ENCODE measurements around the gene TBC1D3B.
"Not testable (repeated sequence)": the region's sequence is repeated elsewhere in the genome, so short reads cannot be mapped to it uniquely, and the experiment has no call there.

The TBC1D3B gene

GRCh38 chr17:36212272-36212605, 35.8 kb upstream of the TBC1D3B start:
- in situ Hi-C loops (cut with MboI; ENCODE audit: low sequenced_read_pairs, unreplicated experiment) = no loop called here
- TF ChIP-seq CTCF (IDR thresholded peaks at IDR 0.05; ENCODE audit: borderline replicate concordance, control extremely low read depth, extremely low read depth, insufficient read depth, missing control alignments) = no peak

DNA sequence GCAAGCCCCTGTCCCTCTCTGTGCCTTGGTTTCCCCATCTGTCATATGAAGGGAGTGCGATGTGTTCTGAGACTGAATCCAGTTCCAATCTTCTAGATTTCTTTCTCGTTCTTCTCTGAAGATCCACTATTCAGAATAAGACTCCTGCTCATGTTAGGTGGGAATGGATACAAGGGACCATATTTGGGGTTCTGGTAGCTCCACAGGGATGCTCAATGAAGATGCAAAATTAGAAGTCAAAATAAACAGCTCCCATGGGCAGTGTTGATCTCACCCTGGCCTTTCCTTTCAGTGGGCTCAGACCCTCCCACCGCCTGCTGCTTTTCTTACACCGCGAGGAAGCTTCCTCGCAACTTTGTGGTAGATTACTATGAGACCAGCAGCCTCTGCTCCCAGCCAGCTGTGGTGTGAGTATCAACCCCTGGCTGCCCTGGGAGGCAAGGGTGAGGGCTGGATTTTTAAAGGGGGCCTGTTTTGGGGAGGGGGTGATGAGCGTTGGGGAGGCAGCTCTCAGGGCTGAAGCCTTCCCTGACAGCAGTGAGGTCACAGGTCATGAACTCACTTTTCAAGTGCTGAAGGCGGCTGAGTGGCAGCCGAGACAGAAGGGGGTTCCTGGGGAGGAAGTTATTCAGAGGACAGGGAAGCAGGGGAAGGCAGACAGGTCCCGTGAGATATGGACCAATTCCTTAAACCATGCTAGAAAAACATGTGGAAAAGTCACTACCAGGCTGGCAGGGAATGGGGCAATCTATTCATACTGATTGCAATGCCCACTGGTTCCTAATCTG, 35.2 kb upstream of the TBC1D3B start:
- in situ Hi-C loops (cut with MboI; ENCODE audit: low sequenced_read_pairs, unreplicated experiment) = not testable (repeated sequence)

More at GRCh38 chr17:36212272-36212605, 35.8 kb upstream of the TBC1D3B start:
- DNase-seq (ENCODE audit: low spot score) = no peak

GRCh38 chr17:36210439-36211211, 34.2 kb upstream of the TBC1D3B start, which contains the start of gene CCL4L2:
TSS of gene CCL4L2 (plus strand) at chr17:36211063.
- DNase-seq (ENCODE audit: low spot score); in situ Hi-C loops (cut with MboI; ENCODE audit: low sequenced_read_pairs, unreplicated experiment): not testable (repeated sequence)

More for the DNA sequence above, 35.2 kb upstream of the TBC1D3B start:
- DNase-seq (ENCODE audit: low spot score) = not testable (repeated sequence)

GRCh38 chr17:36209575-36209974, 33.1 kb upstream of the TBC1D3B start:
- in situ Hi-C loops (cut with MboI; ENCODE audit: low sequenced_read_pairs, unreplicated experiment) = no loop called here
- no peak for TF ChIP-seq CTCF (IDR thresholded peaks at IDR 0.05; ENCODE audit: borderline replicate concordance, control extremely low read depth, extremely low read depth, insufficient read depth, missing control alignments)

DNA sequence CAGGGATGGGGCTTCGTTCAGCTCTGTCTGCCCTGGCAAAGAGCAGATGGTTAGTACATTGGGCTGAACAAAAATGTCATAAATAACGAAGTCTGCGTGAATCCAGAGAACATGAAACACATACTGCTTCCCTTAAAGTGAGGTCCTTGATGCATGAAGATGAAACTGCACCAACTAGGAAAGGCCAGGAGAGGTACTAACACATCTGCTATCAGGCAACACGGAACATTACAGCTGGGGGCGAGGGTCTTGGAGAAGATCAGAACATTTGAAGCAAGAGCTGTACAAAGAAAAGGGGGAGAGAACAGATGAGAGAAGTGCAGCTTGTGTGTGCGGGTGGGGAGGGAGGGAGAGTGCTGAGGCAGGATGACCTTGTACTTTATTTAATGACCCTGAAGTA, 30.9 kb upstream of the TBC1D3B start:
- in situ Hi-C loops (cut with MboI; ENCODE audit: low sequenced_read_pairs, unreplicated experiment); DNase-seq (ENCODE audit: low spot score): not testable (repeated sequence)

More at GRCh38 chr17:36209575-36209974, 33.1 kb upstream of the TBC1D3B start:
- DNase-seq (ENCODE audit: low spot score) = no peak

DNA sequence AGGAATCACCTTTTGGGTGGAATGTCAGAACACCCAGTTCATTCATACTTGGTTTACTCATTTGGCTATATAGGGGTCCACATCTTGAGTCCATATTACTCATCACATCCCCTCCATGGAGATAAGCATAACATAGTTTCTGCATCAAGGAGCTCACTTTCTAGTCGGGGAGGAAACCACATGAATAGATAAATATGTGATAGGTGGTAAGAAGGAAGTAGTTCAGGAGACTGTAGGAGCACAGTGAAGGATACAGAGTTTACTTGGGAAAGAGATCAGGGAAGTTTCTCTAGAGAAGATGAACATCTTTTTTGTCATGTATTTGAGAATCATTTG, 30.0 kb upstream of the TBC1D3B start:
- DNase-seq (ENCODE audit: low spot score); in situ Hi-C loops (cut with MboI; ENCODE audit: low sequenced_read_pairs, unreplicated experiment): not testable (repeated sequence)

- in situ Hi-C loops (cut with MboI; ENCODE audit: low sequenced_read_pairs, unreplicated experiment) = no loop called here
- DNase-seq (ENCODE audit: low spot score) = no peak
- TF ChIP-seq CTCF (IDR thresholded peaks at IDR 0.05; ENCODE audit: borderline replicate concordance, control extremely low read depth, extremely low read depth, insufficient read depth, missing control alignments) = no peak
Observed at GRCh38 chr17:36205637-36206485, 29.4 kb upstream of the TBC1D3B start.

- DNase-seq (ENCODE audit: low spot score) = no peak
- no peak for TF ChIP-seq CTCF (IDR thresholded peaks at IDR 0.05; ENCODE audit: borderline replicate concordance, control extremely low read depth, extremely low read depth, insufficient read depth, missing control alignments)
- in situ Hi-C loops (cut with MboI; ENCODE audit: low sequenced_read_pairs, unreplicated experiment) = no loop called here
Observed at GRCh38 chr17:36204724-36205500, 28.5 kb upstream of the TBC1D3B start.

All from GM13976 (cell line).